ENCODE data around the gene MAPKAP1. TPM values are rescaled to one million over a fixed set of nuclear protein-coding genes. Genes with fewer than 3 reads are reported as not detected.

Gene MAPKAP1
- total RNA-seq, 1 experiment from 2014 or later, result 55.5 TPM

DNA sequence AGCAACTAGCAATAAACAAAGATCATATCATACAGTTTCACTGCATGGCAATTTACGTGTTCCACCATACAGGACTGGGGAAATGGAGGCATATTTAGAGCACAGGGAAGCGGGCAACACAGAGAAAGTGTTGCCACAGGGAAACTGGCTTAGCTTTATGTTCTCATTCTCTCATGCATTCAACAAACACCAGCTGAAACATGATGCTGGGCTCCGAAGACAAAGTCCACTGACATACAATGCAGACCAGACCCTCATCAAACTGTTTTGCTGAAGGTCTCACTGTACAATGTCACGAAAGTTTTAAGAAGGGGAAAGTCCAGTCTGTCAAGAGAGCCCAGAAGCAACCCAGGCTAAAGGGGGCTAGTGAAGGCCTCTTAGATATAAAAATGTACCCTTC, 115.1 kb downstream of the MAPKAP1 start:
- H3K9me3 Mint-ChIP-seq (ENCODE audit: low read depth, unreplicated experiment), result no peaks in the 10 kb centered on the region
- H3K4me3 Mint-ChIP-seq (ENCODE audit: low read depth, unreplicated experiment), result no peak overlapping the region
- H3K27ac Mint-ChIP-seq (ENCODE audit: unreplicated experiment), result no peak overlapping the region
- H3K36me3 Mint-ChIP-seq (ENCODE audit: insufficient read depth, unreplicated experiment), result no peaks in the 10 kb centered on the region
- CTCF ChIA-PET, result no interaction called here
- TF ChIP-seq, protein P1, sequence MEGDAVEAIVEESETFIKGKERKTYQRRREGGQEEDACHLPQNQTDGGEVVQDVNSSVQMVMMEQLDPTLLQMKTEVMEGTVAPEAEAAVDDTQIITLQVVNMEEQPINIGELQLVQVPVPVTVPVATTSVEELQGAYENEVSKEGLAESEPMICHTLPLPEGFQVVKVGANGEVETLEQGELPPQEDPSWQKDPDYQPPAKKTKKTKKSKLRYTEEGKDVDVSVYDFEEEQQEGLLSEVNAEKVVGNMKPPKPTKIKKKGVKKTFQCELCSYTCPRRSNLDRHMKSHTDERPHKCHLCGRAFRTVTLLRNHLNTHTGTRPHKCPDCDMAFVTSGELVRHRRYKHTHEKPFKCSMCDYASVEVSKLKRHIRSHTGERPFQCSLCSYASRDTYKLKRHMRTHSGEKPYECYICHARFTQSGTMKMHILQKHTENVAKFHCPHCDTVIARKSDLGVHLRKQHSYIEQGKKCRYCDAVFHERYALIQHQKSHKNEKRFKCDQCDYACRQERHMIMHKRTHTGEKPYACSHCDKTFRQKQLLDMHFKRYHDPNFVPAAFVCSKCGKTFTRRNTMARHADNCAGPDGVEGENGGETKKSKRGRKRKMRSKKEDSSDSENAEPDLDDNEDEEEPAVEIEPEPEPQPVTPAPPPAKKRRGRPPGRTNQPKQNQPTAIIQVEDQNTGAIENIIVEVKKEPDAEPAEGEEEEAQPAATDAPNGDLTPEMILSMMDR (IDR thresholded peaks at IDR 0.05; ENCODE audit: unreplicated experiment), result no peak
- BruUV-seq (replicated peaks), result no TSS peak
- intact Hi-C loops (cut with micrococcal nuclease; ENCODE audit: unreplicated experiment), result no loop called here
- DNase-seq, result no peak
- H3K27me3 Mint-ChIP-seq (ENCODE audit: unreplicated experiment), result no peaks in the 10 kb centered on the region
- peaks cover 10% of the 10 kb centered on the region for H3K4me1 Mint-ChIP-seq (ENCODE audit: low read depth, unreplicated experiment)

- H3K36me3 Mint-ChIP-seq (ENCODE audit: insufficient read depth, unreplicated experiment), result no peaks in the 10 kb centered on the region
- H3K27ac Mint-ChIP-seq (ENCODE audit: unreplicated experiment), result no peak overlapping the region
- TF ChIP-seq, protein P1 (IDR thresholded peaks at IDR 0.05; ENCODE audit: unreplicated experiment), result no peak
- no peak for DNase-seq
- H3K4me1 Mint-ChIP-seq (ENCODE audit: low read depth, unreplicated experiment), result peaks cover 10% of the 10 kb centered on the region
- intact Hi-C loops (cut with micrococcal nuclease; ENCODE audit: unreplicated experiment), result no loop called here
- no peaks in the 10 kb centered on the region for H3K27me3 Mint-ChIP-seq (ENCODE audit: unreplicated experiment)
- no peaks in the 10 kb centered on the region for H3K9me3 Mint-ChIP-seq (ENCODE audit: low read depth, unreplicated experiment)
- CTCF ChIA-PET, result no interaction called here
- no peak overlapping the region for H3K4me3 Mint-ChIP-seq (ENCODE audit: low read depth, unreplicated experiment)
- no TSS peak for BruUV-seq (replicated peaks)
Measured at GRCh38 chr9:125591245-125591644, 115.8 kb downstream of the MAPKAP1 start.

DNA sequence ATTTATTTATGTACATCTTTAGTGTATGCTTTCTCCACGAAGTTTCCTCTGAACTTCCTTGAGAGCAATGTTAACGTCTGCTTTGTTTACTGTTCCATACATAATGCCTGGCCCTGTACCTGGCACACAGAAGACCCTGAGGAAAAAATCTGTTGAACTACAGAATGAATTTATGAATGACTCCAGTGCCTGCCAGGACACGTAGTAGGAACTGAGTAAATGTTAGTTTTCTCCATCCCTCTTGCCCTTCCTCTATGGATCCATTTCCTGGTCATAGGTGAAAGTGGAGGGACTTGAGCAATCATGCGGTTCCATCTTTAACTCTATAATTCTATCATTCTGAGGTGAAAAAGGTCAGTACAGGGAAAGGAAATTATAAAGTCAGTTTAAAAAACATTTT, 117.7 kb downstream of the MAPKAP1 start:
- H3K36me3 Mint-ChIP-seq (ENCODE audit: insufficient read depth, unreplicated experiment), result no peaks in the 10 kb centered on the region

GRCh38 chr9:125587819-125588460, 119.1 kb downstream of the MAPKAP1 start:
- Mint-ChIP-seq H3K27me3 (ENCODE audit: unreplicated experiment) (no peaks in the 10 kb centered on the region), H3K36me3 (ENCODE audit: insufficient read depth, unreplicated experiment) (no peaks in the 10 kb centered on the region), H3K9me3 (ENCODE audit: low read depth, unreplicated experiment) (no peaks in the 10 kb centered on the region), H3K4me1 (ENCODE audit: low read depth, unreplicated experiment) (no peaks in the 10 kb centered on the region), H3K4me3 (ENCODE audit: low read depth, unreplicated experiment) (no peak overlapping the region), H3K27ac (ENCODE audit: unreplicated experiment) (no peak overlapping the region)
- CTCF ChIA-PET, result no interaction called here
- TF ChIP-seq, protein P1 (IDR thresholded peaks at IDR 0.05; ENCODE audit: unreplicated experiment), result no peak
- DNase-seq, result no peak
- intact Hi-C loops (cut with micrococcal nuclease; ENCODE audit: unreplicated experiment), result no loop called here
- BruUV-seq (replicated peaks), result no TSS peak

More for the DNA sequence above, 117.7 kb downstream of the MAPKAP1 start:
- no peaks in the 10 kb centered on the region for H3K9me3 Mint-ChIP-seq (ENCODE audit: low read depth, unreplicated experiment)
- H3K27ac Mint-ChIP-seq (ENCODE audit: unreplicated experiment), result no peak overlapping the region
- intact Hi-C loops (cut with micrococcal nuclease; ENCODE audit: unreplicated experiment), result no loop called here
- no peak overlapping the region for H3K4me3 Mint-ChIP-seq (ENCODE audit: low read depth, unreplicated experiment)
- CTCF ChIA-PET, result no interaction called here
- no peak for DNase-seq
- no peaks in the 10 kb centered on the region for H3K27me3 Mint-ChIP-seq (ENCODE audit: unreplicated experiment)
- no TSS peak for BruUV-seq (replicated peaks)
- TF ChIP-seq, protein P1 (IDR thresholded peaks at IDR 0.05; ENCODE audit: unreplicated experiment), result no peak
- H3K4me1 Mint-ChIP-seq (ENCODE audit: low read depth, unreplicated experiment), result peaks cover 8% of the 10 kb centered on the region

All from Calu3 (cell line).